HG02678 (cell line): ENCODE results near the gene NAT14.

ENCODE experiments used
- ATAC-seq: cut with Tn5 transposase; IDR thresholded peaks from one replicate; pipeline ENCODE4 v1.9.1; 2021; ENCODE audit warnings: mild to moderate bottlenecking, moderate library complexity; ENCODE audit not compliant: unreplicated experiment

NAT14 gene

GRCh38 chr19:55452749-55453346 lies 32.1 kb upstream of the NAT14 start:
- no peak for ATAC-seq

- no peak for ATAC-seq
Measured at GRCh38 chr19:55453511-55454260, 31.3 kb upstream of the NAT14 start.

GRCh38 chr19:55454787-55455243 lies 30.2 kb upstream of the NAT14 start:
- ATAC-seq, result no peak

GRCh38 chr19:55455576-55456235 lies 29.3 kb upstream of the NAT14 start:
- no peak for ATAC-seq

GRCh38 chr19:55456347-55456746 lies 28.6 kb upstream of the NAT14 start:
- ATAC-seq, result no peak

- no peak for ATAC-seq
Measured at GRCh38 chr19:55457683-55458457, 27.1 kb upstream of the NAT14 start.

- no peak for ATAC-seq
Measured at GRCh38 chr19:55459551-55459949, 25.4 kb upstream of the NAT14 start.

GRCh38 chr19:55459950-55460657 lies 24.9 kb upstream of the NAT14 start:
- no peak for ATAC-seq

- no peak for ATAC-seq
Measured at GRCh38 chr19:55460670-55461258, 24.2 kb upstream of the NAT14 start.

- ATAC-seq, result peak; percentile 94
Measured at GRCh38 chr19:55461259-55461973, 23.6 kb upstream of the NAT14 start, which contains the start of gene ISOC2. ISOC2 (minus strand) TSS chr19:55461642; CDS start chr19:55456486, 5,156 bp downstream.

- no peak for ATAC-seq
Measured at GRCh38 chr19:55461974-55462626, 22.9 kb upstream of the NAT14 start.

- ATAC-seq, result no peak
Measured at GRCh38 chr19:55462722-55463121, 22.3 kb upstream of the NAT14 start.

- no peak for ATAC-seq
Measured at GRCh38 chr19:55463583-55464031, 21.4 kb upstream of the NAT14 start.

GRCh38 chr19:55464039-55464661 lies 20.8 kb upstream of the NAT14 start:
- ATAC-seq, result no peak

GRCh38 chr19:55464662-55465054 lies 20.3 kb upstream of the NAT14 start, which contains the start of gene C19orf85:
C19orf85 (minus strand) TSS chr19:55464751; CDS start chr19:55464554, 197 bp downstream.
- ATAC-seq, result no peak

GRCh38 chr19:55465460-55466240 lies 19.3 kb upstream of the NAT14 start:
- no peak for ATAC-seq

- ATAC-seq, result no peak
Measured at GRCh38 chr19:55466241-55466614, 18.8 kb upstream of the NAT14 start.
